Kidney epithelial cell (primary cell): Measurements from ENCODE around the gene ZBTB40. TPM values are rescaled to one million over a fixed set of nuclear protein-coding genes. Genes with fewer than 3 reads are reported as not detected.

ENCODE experiments used
- DNase-seq: peaks from one replicate; pipeline ENCODE4 v3.0.0-alpha.2; 2010; ENCODE audit warnings: low read depth
- H3K27me3 ChIP-seq: 2 replicates; pipeline ENCODE4 v1.6.0; 2011; ENCODE audit warnings: low read length; ENCODE audit not compliant: control insufficient read depth, insufficient read depth
- H3K36me3 ChIP-seq: 2 replicates; pipeline ENCODE4 v1.5.1; 2011; ENCODE audit warnings: low read length; ENCODE audit not compliant: control insufficient read depth, insufficient read depth
- H3K4me3 ChIP-seq: 2 replicates; pipeline ENCODE4 v1.5.1; 2011; ENCODE audit warnings: low read depth, mild to moderate bottlenecking, control low read depth, low read length
- CTCF ChIP-seq: IDR thresholded peaks from 2 replicates; pipeline ENCODE4 v1.5.1; 2011; ENCODE audit warnings: mild to moderate bottlenecking, moderate library complexity, low read length, control low read depth, inconsistent platforms; ENCODE audit not compliant: insufficient read depth, poor library complexity, severe bottlenecking
- total RNA-seq: library from RNA; depleted of rRNA; stranded (reverse); fragments of >200 nt; gene quantifications from 2 replicates; pipeline ENCODE4 v1.2.3, GENCODE V29; 2015

Gene ZBTB40
- total RNA-seq, 1 donor from 2014 or later: 16.3 TPM

DNA sequence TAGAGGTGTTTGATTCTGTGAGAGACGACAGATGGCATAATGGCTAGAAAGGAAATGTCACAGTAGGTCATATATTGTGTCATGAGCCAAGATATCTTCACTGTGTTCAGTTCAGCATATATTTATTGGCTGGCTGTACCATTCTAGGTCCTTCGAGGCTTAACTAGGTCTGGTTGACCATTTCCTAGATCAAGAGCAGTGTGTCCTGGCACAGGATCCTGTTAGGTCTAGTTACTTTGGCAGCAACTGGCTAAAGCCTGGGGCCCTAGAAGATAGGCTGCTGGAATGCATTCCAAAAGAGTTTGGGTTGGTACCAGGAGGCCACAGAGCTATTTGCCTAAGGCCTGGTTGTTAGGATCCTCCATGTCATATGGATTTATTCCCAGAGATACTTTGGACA lies 20.9 kb downstream of the ZBTB40 start:
- DNase-seq: no peak
- no peak for TF ChIP-seq CTCF
- Histone ChIP-seq H3K4me3 (no peak overlapping the region), H3K36me3 (no peaks in the 10 kb centered on the region), H3K27me3 (no peaks in the 10 kb centered on the region)

- H3K4me3 ChIP-seq: no peak overlapping the region
- TF ChIP-seq CTCF: no peak
- no peak for DNase-seq
- H3K36me3 ChIP-seq: no peaks in the 10 kb centered on the region
- no peaks in the 10 kb centered on the region for H3K27me3 ChIP-seq
Measured at GRCh38 chr1:22473952-22474351, 22.3 kb downstream of the ZBTB40 start.

- DNase-seq: no peak
- TF ChIP-seq CTCF: no peak
Measured at GRCh38 chr1:22476566-22476965, 24.9 kb downstream of the ZBTB40 start.

DNA sequence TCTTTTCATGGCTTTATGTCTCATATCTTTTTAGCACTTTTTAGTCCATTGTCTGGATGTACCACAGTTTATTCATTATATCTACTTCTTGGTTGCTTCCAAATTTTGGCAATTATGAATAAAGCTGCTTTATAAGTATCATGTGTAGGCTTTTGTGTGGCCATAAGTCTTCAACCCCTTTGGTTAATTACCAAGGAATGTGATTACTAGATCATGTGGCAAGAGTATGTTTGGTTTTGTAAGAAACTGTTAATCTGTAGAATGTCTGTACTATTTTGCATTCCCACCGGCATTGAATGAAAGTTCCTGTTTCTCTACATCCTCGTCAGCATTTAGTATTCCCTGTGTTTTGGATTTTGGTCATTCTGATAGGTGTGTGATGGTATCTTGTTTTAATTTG lies 31.5 kb downstream of the ZBTB40 start:
- no peak for DNase-seq
- TF ChIP-seq CTCF: no peak

More at GRCh38 chr1:22476566-22476965, 24.9 kb downstream of the ZBTB40 start:
- Histone ChIP-seq H3K36me3 (no peaks in the 10 kb centered on the region), H3K27me3 (no peaks in the 10 kb centered on the region), H3K4me3 (no peak overlapping the region)

GRCh38 chr1:22484706-22485345 lies 33.2 kb downstream of the ZBTB40 start:
- DNase-seq: no peak
- Histone ChIP-seq H3K27me3 (no peaks in the 10 kb centered on the region), H3K4me3 (no peak overlapping the region), H3K36me3 (no peaks in the 10 kb centered on the region)
- TF ChIP-seq CTCF: no peak

More for the DNA sequence above, 31.5 kb downstream of the ZBTB40 start:
- Histone ChIP-seq H3K36me3 (no peaks in the 10 kb centered on the region), H3K4me3 (no peak overlapping the region), H3K27me3 (no peaks in the 10 kb centered on the region)

- DNase-seq: no peak
Measured at GRCh38 chr1:22485431-22485830, 33.8 kb downstream of the ZBTB40 start.

More at GRCh38 chr1:22485431-22485830, 33.8 kb downstream of the ZBTB40 start:
- no peaks in the 10 kb centered on the region for H3K36me3 ChIP-seq
- TF ChIP-seq CTCF: no peak
- no peaks in the 10 kb centered on the region for H3K27me3 ChIP-seq
- no peak overlapping the region for H3K4me3 ChIP-seq
